GM19397 (cell line): ENCODE results near the gene SMARCD2.
"Not testable (repeated sequence)": the region's sequence is repeated elsewhere in the genome, so short reads cannot be mapped to it uniquely, and the experiment has no call there.

Source experiments
- ATAC-seq: cut with Tn5 transposase; IDR thresholded peaks from one replicate; pipeline ENCODE4 v1.9.1; 2021; ENCODE audit warnings: mild to moderate bottlenecking, moderate library complexity; ENCODE audit not compliant: unreplicated experiment

SMARCD2 gene

DNA sequence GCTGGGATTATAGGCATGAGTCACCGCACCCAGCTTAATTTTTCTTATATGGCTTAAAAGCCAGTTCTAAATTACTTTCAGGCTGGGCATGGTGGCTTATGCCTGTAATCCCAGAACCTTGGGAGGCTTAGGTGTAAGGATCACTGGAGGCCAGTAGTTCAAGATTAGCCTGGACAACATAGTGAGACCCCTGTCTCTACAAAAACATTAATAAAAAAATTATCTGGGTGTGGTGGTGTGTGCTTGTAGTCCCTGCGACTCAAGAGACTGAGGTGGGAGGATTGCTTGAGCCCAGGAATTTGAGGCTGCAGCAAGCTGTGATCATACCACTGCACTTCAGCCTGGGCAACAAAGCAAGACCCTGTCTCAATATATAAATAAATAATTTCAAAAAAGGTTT lies 10.8 kb upstream of the SMARCD2 start:
- no peak for ATAC-seq

DNA sequence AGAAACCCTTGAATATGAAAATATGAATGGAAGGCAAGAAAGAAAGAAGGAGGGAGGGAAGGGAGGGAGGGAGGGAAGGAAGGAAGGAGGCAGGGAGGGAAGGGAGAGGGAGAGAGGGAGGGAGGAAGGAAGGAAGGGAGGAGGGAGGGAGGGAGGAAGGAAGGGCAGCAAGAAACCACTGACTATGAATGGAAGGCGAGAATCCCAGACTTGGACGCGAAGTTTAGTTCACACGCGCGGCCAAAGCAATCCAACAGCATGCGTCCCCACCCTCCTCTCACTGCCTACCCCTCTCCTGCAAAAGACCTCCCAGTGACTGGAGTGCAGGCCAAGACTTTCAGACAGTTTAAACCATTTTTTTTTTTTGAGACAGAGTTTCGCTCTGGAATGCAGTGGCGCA lies 7.9 kb upstream of the SMARCD2 start:
- no peak for ATAC-seq

DNA sequence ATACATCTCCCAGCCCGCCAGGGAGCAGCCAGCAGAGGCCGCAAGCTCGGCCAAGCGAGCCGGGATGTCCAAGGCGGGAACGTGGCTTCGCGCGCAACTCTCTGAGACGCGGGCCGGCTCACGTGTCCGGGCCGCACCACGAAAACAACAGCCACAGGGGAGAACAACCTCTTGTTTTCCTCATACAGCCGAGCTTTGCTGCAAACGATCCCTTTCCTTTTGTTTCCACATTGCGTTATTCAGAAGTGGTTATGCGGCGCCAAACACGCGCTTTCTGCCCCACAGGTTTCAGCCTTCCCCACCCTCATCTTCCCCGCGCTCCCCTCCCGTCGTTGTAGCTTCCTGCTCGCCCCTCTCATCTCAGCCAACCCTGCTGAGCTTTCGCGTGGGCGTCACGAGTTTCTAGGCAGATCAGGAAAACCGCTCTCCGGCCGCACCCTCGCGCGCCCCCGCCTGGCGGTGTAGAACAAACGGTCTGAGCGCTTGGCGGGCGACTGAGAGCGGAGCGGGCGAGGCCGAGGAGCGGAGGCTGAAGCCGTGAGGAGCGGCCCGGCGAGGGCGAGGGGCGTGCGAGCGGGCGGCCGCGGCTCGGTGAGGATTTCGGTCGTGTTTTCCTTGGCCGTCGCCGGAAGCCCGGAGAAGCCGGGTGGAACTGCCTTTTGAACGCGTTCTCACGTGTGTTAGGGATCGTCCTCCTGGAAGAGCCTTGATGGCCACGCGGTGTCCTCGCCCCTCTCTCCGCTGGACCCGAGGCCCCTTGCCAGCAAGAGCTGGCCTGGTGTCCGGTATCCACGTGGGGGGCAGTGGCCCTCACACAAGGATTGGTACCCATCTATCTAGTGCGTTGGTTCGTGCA lies 6.6 kb upstream of the SMARCD2 start:
- ATAC-seq: peak; percentile 80

DNA sequence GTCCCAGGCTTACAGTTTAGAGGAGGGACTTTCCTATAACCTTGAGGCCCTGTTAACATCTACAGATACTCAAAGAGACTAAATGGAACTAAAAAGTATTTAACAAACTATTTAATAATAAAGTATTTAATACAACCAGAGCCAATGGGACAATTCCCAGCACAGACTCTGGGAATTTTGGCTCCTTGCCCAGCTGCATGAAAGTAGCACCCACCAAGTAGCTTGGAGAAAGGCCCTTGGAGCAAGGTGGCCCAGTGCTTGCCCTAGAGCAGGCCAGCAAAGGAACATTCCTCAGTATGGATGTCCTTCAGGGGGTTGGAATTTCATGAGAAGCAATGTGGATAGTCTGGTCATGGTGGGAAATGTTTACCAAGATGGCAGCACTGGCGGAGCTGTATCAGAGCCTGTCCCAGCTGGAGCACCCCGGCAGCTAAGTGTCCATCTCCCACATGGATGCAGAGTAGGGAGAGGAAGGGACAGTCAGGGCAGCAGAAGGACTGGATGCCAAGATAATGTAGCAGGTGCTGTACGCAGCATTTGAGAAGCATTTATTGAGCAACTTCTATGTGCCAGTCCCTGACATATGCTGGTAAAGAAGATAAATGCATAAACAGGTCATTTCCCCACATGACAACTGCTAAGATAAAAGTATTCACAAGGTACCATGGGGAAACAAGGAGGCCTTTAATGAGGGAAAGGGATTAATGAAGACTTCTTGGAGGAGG lies 5.2 kb upstream of the SMARCD2 start:
- ATAC-seq: no peak

DNA sequence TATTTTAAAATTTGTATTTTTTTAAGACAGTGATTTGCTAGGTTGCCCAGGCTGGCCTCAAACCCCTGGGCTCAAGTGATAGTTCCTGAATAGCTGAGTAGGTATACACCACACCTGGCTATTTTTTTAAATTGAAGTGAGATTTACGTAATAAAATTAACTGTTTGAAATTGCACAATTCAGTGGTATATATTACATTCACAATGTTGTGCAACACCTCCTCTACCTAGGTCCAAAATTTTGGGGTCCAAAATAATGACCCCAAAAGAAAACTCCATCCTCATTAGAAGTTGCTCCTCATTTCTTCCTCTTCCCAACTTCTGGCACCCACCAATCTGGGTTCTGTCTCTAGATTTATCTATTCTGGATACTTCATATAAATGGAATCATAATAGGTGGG lies 3.0 kb upstream of the SMARCD2 start:
- no peak for ATAC-seq

DNA sequence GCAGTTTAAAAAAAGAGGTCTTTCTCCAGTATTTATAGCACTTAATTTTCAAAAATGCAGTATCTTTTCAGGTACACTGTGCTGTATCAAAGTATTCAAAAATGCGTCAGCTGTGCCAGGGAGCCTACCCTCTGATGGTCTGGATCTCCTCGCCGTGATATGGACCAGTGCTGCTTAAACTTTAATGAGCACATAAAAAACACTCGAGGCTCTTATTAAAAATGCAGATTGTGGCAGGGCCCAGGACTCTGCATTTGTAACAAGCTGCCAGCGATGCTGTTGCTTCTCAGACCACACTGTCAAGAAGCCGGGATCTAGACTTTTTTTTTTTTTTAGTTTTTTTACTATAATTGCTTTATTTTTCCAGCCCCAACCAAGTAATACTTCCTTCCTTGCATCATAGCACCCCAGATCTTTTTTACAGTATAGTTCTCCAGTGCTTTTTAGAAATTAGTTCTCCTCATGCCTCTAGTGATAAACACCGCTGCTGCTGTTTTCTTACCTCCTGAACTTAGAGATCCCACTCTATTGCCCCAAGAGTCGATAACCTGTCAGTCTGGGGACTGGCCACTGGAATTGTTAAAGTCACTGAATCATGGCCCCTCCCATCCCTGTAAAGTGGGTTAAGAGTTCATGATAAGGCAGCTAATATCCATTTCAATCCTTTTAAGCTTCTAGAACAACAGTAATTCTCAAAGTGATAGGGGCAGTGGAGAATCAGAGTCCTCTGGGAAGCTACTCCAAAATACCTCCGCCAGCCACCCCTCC lies 1.6 kb upstream of the SMARCD2 start:
- no peak for ATAC-seq

DNA sequence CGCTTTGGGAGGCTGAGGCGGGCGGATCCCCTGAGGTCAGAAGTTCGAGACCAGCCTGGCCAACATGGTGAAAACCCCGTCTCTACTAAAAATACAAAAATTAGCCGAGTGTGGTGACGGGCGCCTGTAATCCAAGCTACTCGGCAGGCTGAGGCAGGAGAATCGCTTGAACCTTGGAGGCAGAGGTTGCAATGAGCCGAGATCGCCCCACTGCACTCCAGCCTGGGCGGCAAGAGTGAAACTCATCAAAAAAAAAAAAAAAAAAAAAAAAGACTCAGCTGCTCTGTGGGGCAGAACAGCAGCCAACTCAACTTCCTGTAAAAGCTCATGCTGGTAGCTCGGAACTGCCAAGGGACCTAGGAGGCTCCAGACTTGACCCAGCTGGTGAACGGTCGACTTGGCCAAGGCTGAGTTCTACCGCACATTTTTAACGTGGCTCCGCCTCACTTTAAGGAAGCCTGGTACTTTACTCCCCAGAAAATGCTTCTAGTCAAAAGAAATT lies 953 bp upstream of the SMARCD2 start:
- ATAC-seq: not testable (repeated sequence)

DNA sequence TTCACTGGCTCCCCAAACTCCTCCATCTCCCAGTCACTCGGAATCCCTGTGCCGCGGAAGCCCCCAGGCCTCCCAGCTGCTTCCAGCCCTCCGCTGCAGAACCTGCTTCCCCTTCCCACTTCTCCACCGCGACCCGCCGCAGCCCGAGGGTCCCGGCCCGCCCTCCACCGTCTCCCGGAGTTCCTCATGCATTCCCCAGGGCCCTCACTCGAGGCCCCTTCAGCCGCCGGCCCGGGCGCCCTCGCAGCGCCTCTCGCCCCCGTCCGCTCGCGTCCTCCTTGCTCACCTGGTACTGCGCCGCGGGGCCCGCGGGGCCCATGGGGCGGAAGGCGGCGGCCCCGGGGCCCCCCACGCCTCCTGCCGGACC lies 329 bp downstream of the SMARCD2 start:
- ATAC-seq: peak; percentile 35

DNA sequence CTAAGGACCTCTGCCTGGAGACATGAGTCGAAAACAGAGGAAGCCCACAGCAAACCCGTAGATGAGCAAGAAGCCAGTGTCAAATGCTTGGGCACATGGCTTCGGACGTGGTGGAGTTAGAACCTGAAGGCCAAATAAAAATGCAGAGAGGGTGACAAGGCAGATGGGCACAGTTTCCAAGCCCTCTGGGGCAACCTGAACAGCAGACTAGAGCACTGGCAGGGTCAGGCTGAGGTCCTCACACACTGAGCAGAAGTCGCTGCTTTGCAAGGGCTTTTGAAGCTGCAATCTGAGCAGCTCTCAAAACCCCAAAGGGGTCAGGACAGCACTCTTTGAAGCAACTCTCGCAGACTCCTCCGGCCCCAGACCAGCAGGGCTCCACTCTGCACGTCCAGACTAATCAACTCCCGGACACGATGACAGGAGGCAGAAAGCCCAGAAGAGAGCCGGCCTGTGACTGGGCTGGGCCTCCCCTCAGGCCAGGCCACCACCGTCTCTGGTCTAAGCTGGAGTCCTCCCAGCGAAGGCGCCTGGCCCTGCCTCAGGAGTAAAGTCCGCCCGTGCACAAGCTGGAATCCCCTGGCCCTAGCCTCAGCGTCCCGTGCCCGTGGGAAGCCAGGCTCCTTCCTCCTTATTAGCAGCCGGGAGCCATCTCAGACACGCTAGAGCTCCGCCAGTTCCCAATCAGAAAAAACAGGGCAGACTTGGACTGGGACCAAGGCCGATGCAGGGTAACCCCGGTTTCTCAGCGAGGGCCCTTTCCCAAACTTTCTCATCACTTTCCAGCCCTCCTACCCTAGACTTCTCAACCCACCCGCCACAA lies 924 bp downstream of the SMARCD2 start:
- ATAC-seq: no peak

DNA sequence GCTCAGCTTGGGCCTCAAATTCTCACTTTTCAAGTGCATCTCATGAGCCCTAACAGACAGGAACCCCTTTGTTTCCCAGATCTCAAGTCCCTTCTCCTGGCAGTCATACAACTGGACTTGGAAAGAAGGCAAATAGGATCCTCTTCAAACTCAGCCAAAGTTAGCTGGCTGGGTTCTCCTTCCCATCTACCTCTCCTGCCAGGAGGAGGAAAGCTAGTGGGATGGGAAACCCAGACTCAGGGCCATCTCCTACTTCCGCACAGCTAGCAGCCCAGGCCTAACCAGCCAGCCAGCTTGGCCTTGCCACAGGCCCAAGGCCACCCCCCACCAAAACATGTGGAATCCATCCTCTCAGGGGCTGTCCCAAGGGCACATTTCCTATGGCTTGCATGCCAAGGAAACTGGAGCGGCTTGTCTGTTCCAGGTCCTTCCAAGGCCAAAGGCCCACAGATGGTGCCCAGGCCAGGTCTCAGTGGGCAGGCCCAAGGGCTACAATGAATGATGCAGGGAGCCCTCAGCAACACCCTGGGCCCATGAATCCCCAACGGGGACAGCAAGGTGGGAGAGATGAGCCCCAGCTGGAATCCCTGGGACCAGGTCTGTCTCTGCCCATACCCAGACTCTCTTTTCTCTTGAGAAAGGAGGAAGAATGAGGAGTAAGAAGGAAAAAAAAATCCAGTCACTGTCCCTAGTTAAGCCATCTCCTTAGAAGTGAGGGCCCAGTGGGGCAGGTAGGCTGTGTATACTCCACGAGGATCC lies 1.7 kb downstream of the SMARCD2 start:
- no peak for ATAC-seq

DNA sequence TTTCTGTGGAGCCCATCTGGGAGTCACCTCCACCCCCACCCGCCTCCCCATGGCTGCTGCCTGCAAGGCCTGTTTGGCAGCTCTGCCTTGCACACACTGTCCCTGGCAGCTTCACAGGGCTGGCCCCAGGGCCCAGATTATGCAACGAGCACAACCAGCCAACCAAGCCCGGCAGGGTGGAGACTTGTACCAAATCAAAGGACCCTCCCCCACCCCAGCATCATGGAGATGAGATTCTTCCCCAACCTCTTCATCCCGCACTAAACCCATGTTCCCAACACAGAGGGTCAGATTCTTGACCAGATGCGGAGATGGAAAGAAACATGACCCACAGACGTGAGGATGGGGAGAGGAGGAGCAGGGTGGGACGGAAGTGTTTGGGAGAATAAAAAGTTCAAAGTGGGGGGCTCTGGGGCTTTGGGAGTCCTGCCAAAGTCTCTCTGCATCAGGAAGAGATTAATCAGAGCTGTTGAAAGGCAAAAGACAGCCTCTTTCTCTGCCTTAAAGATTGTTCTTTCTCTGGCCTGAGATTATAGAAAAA lies 3.8 kb downstream of the SMARCD2 start:
- no peak for ATAC-seq

DNA sequence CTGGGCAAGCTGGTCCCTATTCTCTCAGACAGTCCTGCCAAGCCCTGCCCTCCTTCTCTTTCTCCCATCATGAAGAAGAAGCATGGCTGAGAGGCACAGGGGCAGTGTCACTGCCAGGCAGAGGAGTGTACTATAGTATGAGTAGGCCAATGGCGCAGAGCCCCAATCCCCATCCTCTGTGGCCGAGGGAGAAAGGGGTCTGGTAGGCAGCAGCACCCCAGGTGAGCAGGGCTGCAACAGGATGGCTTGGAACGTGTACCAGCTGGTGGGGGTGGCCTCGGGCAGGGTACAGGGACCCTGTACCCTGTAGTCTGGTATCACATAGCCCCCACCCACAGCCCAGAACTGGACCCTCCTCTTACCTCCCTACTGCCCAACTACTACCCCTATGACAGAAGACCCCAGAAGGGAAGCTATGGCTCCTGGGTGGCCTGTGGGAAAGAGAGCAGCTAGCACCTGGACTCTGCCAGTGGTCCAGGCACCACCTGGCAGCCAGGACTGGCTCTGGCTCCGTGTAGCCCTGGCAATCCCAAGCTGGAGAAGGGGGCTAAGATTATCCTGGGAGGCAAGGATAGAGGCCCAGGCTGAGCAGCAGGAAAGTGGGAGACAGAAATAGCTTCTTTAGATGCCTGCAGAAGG lies 4.4 kb downstream of the SMARCD2 start:
- ATAC-seq: no peak

DNA sequence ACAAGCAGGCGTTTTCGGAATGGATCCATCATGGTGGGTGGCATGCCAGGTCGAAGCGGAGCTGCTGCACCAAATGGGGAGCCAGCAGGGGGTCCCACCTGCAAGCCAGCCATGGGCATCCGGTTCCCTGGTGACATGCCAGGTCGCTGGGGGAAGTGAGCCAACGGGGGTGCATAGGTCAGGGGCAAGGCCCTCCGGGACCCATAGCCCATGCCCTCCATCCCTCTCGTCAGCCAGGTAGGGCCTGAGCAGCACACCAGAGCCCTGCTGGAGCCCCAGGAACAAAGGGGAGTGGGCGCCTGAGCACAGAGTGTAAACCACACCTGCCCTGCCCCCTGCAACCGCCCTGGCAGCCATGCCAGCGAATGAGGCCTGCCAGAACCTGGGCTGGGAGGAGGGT lies 5.0 kb downstream of the SMARCD2 start:
- ATAC-seq: no peak

DNA sequence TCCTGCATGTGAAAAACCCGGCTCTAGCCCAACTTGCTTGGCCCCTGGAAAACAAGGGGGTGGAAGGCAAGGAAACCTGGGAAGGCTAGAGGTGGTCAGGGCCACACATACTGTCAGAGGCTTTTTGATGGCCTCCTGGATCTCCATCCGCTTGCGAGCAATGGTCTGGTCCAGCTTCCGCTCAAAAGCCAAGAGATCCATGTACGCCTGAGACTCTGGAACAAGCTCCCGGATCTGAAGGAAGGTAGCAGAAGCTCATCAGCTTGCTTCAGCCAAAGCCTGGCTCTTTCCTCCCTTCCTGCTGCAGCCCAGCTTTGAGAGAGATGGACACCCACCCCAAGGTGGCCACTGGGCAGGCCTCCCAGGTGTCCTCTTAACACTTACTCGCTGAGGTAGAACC lies 5.7 kb downstream of the SMARCD2 start:
- no peak for ATAC-seq

DNA sequence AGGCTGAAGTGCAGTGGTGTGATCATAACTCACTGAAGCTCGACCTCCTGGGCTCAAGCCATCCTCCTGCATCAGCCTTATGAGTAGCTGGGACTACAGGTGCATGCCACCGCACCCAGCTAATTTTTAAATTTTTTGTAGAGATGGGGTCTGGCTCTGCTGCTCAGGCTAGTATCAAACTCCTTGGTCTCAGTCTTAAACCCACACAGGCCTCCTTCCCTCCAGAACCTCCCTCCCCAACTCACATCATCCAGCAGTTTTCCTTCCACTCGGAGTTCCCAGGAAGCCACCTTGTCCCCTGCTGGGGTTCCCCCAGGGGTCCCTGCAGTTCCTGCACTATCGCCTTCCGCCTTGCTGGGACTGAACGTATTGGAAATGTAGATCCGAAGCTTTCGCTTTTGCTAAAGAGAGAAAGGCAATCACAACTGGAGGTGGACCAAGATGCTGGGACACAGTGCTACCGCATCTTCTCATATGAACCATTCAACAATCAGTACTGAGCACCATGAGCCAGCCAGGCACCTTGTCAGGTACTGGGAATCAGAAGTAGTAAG lies 7.2 kb downstream of the SMARCD2 start:
- no peak for ATAC-seq

DNA sequence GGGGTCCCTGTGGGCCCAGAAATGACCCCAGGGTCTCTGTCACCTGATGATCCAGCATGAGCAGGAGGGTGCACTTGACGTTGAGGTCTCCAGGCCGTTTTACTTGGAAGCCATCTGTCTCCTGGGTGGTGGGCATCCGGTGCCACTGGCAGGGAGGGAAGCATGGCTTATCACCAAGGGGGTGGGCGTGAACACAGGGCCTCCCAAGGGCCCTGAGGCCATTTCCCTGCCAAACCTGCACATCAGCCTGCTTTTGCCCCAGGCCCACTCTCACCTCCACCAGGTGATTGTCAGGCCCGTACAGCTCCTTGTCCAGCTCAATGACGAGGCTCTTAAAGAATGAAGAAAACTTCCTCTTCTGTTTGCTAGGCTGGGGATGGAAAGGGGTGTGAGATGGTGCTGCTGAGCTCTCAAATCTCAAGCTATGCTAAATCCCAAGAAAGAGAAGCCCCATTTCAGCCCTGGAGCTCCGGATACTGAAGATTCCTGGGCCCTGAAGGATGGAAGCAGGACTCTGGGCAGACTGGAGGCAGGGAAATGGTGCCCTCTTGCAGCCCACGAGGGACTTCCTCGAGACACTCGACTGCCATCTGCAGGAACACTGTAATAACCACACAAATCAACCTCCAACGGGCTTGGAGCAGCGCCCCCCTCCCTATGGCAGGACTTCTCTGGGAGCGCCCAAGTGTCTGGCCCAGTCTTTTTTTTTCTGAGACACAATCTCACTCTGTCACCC lies 7.9 kb downstream of the SMARCD2 start:
- ATAC-seq: no peak

DNA sequence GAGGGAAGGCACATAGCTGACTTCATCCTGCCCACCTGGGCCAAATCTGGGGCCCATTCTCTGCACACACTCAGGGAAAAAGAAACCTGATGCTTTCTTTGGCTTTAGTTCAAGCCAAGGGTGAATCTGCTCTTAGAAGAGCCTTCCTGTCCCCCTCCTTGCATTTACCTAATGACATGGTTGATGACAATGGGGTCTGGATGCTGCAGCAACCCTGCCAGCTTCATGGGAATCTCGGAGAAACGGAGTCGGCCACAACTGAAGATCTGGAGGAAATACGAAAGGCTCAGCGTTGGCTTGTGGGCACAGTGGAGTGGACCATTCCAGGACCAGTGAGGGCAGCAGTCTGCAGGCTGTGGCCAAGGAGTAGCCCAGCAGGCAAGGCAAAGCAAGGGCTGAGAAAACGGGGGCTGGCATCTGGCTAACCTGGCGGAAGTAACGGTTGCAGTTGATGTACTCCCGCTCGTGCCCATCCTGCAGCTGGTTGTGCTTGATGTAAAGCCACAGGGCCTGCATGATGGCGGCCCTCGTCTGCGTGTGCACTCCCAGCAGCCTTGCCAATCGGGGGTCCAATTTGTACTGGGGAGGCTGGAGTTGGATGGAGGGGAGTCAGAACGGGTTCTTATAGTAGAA lies 8.6 kb downstream of the SMARCD2 start:
- ATAC-seq: no peak
